NT2/D1 (cell line): ENCODE measurements around the gene ZNF674.
A peak's percentile ranks its signal among the peaks of the same experiment; 100 is the strongest.

Source experiments
- DNase-seq: peaks from one replicate; pipeline ENCODE4 v3.0.0-alpha.2; 2011; ENCODE audit warnings: low read depth, low spot score
- H3K27me3 ChIP-seq: 2 replicates; pipeline ENCODE4 v1.6.0; 2011; ENCODE audit warnings: mild to moderate bottlenecking; ENCODE audit not compliant: insufficient read length, insufficient read depth
- H3K36me3 ChIP-seq: 2 replicates; pipeline ENCODE4 v1.6.1; 2011; ENCODE audit warnings: mild to moderate bottlenecking, low read length, mixed read lengths; ENCODE audit not compliant: insufficient read depth, insufficient read length
- H3K4me1 ChIP-seq: 2 replicates; pipeline ENCODE4 v1.5.1; 2011; ENCODE audit not compliant: insufficient read depth, insufficient read length
- H3K4me3 ChIP-seq: 2 replicates; pipeline ENCODE4 v1.5.1; 2011; ENCODE audit warnings: low read depth; ENCODE audit not compliant: insufficient read length
- H3K9ac ChIP-seq: 2 replicates; pipeline ENCODE4 v1.6.0; 2011; ENCODE audit warnings: low read depth; ENCODE audit not compliant: insufficient read length
- H3K9me3 ChIP-seq: 2 replicates; pipeline ENCODE4 v1.5.1; 2011; ENCODE audit warnings: mild to moderate bottlenecking, low read length; ENCODE audit not compliant: insufficient read depth
- SUZ12 ChIP-seq: IDR thresholded peaks from 2 replicates; pipeline ENCODE4 v1.6.1; 2011; ENCODE audit not compliant: insufficient read length, insufficient read depth; ENCODE audit errors: extremely low read depth
- YY1 ChIP-seq: IDR thresholded peaks from 2 replicates; pipeline ENCODE4 v1.6.1; 2011; ENCODE audit not compliant: insufficient read length, insufficient read depth
- ZNF274 ChIP-seq: IDR thresholded peaks from 2 replicates; pipeline ENCODE4 v1.6.1; 2011; ENCODE audit warnings: mild to moderate bottlenecking, low read depth, low read length

The ZNF674 gene

GRCh38 chrX:46545111-46546005 lies at the start of gene ZNF674:
TSS of gene ZNF674 (minus strand) at chrX:46545421. CDS start at chrX:46542087, 3,334 bp downstream.
- peaks cover 2% of the 10 kb centered on the region for H3K4me1 ChIP-seq
- H3K27me3 ChIP-seq: no peaks in the 10 kb centered on the region
- peak within 1 kb of the TSS; percentile 91 for H3K4me3 ChIP-seq
- no peaks in the 10 kb centered on the region for H3K9me3 ChIP-seq
- peak within 1 kb of the TSS; percentile 99 for H3K9ac ChIP-seq
- DNase-seq: peak; percentile 93
- peaks cover 60% of the 10 kb centered on the region for H3K36me3 ChIP-seq
- no peak for TF ChIP-seq YY1
- no peak for TF ChIP-seq ZNF274
- no peak for TF ChIP-seq SUZ12

- TF ChIP-seq ZNF274: no peak
- TF ChIP-seq YY1: no peak
- TF ChIP-seq SUZ12: no peak
- DNase-seq: no peak
- no peak overlapping the region for H3K4me3 ChIP-seq
Measured at GRCh38 chrX:46589977-46590723, 44.9 kb upstream of the ZNF674 start.

GRCh38 chrX:46588263-46588662 lies 43.0 kb upstream of the ZNF674 start:
- no peaks in the 10 kb centered on the region for H3K27me3 ChIP-seq
- H3K36me3 ChIP-seq: peaks cover 3% of the 10 kb centered on the region
- DNase-seq: no peak
- no peak overlapping the region for H3K4me3 ChIP-seq
- no peak for TF ChIP-seq ZNF274
- no peak for TF ChIP-seq YY1
- TF ChIP-seq SUZ12: no peak
- H3K4me1 ChIP-seq: peaks cover 2% of the 10 kb centered on the region
- H3K9ac ChIP-seq: no peak overlapping the region
- H3K9me3 ChIP-seq: no peaks in the 10 kb centered on the region

More at GRCh38 chrX:46589977-46590723, 44.9 kb upstream of the ZNF674 start:
- no peaks in the 10 kb centered on the region for H3K27me3 ChIP-seq
- H3K36me3 ChIP-seq: peaks cover 3% of the 10 kb centered on the region
- H3K4me1 ChIP-seq: peaks cover 2% of the 10 kb centered on the region
- H3K9me3 ChIP-seq: no peaks in the 10 kb centered on the region
- H3K9ac ChIP-seq: no peak overlapping the region

GRCh38 chrX:46587753-46588171 lies 42.5 kb upstream of the ZNF674 start:
- DNase-seq: no peak
- peaks cover 2% of the 10 kb centered on the region for H3K4me1 ChIP-seq
- no peak overlapping the region for H3K9ac ChIP-seq
- H3K36me3 ChIP-seq: peaks cover 3% of the 10 kb centered on the region
- no peaks in the 10 kb centered on the region for H3K9me3 ChIP-seq
- no peak overlapping the region for H3K4me3 ChIP-seq
- TF ChIP-seq ZNF274: no peak
- no peaks in the 10 kb centered on the region for H3K27me3 ChIP-seq

GRCh38 chrX:46587158-46587557 lies 41.9 kb upstream of the ZNF674 start:
- no peak for DNase-seq
- Histone ChIP-seq H3K4me1 (peaks cover 2% of the 10 kb centered on the region), H3K9ac (no peak overlapping the region), H3K36me3 (peaks cover 3% of the 10 kb centered on the region), H3K4me3 (no peak overlapping the region), H3K27me3 (no peaks in the 10 kb centered on the region), H3K9me3 (no peaks in the 10 kb centered on the region)
- TF ChIP-seq SUZ12 (no peak), YY1 (no peak), ZNF274 (no peak)

GRCh38 chrX:46584736-46585135 lies 39.5 kb upstream of the ZNF674 start:
- DNase-seq: no peak
- Histone ChIP-seq H3K4me1 (peaks cover 2% of the 10 kb centered on the region), H3K9ac (no peak overlapping the region), H3K27me3 (no peaks in the 10 kb centered on the region), H3K4me3 (no peak overlapping the region), H3K36me3 (peaks cover 10% of the 10 kb centered on the region), H3K9me3 (no peaks in the 10 kb centered on the region)
- TF ChIP-seq YY1 (no peak), ZNF274 (no peak), SUZ12 (no peak)

GRCh38 chrX:46582966-46583365 lies 37.7 kb upstream of the ZNF674 start:
- H3K4me1 ChIP-seq: peaks cover 1% of the 10 kb centered on the region
- no peak for DNase-seq
- H3K27me3 ChIP-seq: no peaks in the 10 kb centered on the region
- H3K4me3 ChIP-seq: no peak overlapping the region
- TF ChIP-seq ZNF274: no peak
- TF ChIP-seq YY1: no peak
- no peak for TF ChIP-seq SUZ12
- H3K9ac ChIP-seq: no peak overlapping the region
- H3K36me3 ChIP-seq: peaks cover 26% of the 10 kb centered on the region
- no peaks in the 10 kb centered on the region for H3K9me3 ChIP-seq
